Neural cell (in vitro differentiated cells): ENCODE measurements around the gene FN3K.

Experiments
- CTCF ChIP-seq: fragments of 450-650 bp; IDR thresholded peaks from 2 replicates; pipeline ENCODE4 v1.5.1; 2014; ENCODE audit warnings: antibody characterized with exemption, mild to moderate bottlenecking, moderate library complexity; ENCODE audit not compliant: poor library complexity, severe bottlenecking
- EZH2 ChIP-seq: fragments of 200-600, 300-800 bp; shearing (Covaris generic), sonication (generic); IDR thresholded peaks from 2 replicates; pipeline ENCODE4 v1.6.1; 2014; ENCODE audit warnings: antibody characterized with exemption, low read length, borderline replicate concordance, mild to moderate bottlenecking; ENCODE audit not compliant: insufficient read depth, poor library complexity, severe bottlenecking
- POLR2AphosphoS5 ChIP-seq: IDR thresholded peaks from 2 replicates; pipeline ENCODE4 v1.6.1; 2012
- RAD21 ChIP-seq: fragments of 450-650 bp; conservative IDR thresholded peaks from 2 replicates; pipeline ENCODE4 v1.6.1; 2014; ENCODE audit warnings: antibody characterized with exemption, mild to moderate bottlenecking, moderate library complexity

- TF ChIP-seq RAD21 = no peak
- no peak for TF ChIP-seq CTCF
- no peak for TF ChIP-seq POLR2AphosphoS5
- no peak for TF ChIP-seq EZH2
Measured at GRCh38 chr17:82798752-82799151, 63.3 kb downstream of the FN3K start.
